GM12891 (cell line): ENCODE results near the gene ZNF516.

Source experiments
- SPI1 ChIP-seq: IDR thresholded peaks from 2 replicates; pipeline ENCODE4 v1.6.1; 2011; ENCODE audit warnings: low read depth, low read length, control low read depth
- TAF1 ChIP-seq: IDR thresholded peaks from 2 replicates; pipeline ENCODE4 v1.6.1; 2011; ENCODE audit warnings: low read depth, low read length, control low read depth

- TF ChIP-seq TAF1 (no peak), SPI1 (no peak)
These were observed 58.0 kb downstream of the ZNF516 start for GRCh38 chr18:76437011-76437410.
